HK-2 (cell line): ENCODE results near the gene ERVK3-1.
"Not testable (repeated sequence)": the region's sequence is repeated elsewhere in the genome, so short reads cannot be mapped to it uniquely, and the experiment has no call there.

ENCODE experiments used
- DNase-seq: peaks from one replicate; pipeline ENCODE4 v3.0.0-alpha.2; 2018; ENCODE audit not compliant: unreplicated experiment

The ERVK3-1 gene

DNA sequence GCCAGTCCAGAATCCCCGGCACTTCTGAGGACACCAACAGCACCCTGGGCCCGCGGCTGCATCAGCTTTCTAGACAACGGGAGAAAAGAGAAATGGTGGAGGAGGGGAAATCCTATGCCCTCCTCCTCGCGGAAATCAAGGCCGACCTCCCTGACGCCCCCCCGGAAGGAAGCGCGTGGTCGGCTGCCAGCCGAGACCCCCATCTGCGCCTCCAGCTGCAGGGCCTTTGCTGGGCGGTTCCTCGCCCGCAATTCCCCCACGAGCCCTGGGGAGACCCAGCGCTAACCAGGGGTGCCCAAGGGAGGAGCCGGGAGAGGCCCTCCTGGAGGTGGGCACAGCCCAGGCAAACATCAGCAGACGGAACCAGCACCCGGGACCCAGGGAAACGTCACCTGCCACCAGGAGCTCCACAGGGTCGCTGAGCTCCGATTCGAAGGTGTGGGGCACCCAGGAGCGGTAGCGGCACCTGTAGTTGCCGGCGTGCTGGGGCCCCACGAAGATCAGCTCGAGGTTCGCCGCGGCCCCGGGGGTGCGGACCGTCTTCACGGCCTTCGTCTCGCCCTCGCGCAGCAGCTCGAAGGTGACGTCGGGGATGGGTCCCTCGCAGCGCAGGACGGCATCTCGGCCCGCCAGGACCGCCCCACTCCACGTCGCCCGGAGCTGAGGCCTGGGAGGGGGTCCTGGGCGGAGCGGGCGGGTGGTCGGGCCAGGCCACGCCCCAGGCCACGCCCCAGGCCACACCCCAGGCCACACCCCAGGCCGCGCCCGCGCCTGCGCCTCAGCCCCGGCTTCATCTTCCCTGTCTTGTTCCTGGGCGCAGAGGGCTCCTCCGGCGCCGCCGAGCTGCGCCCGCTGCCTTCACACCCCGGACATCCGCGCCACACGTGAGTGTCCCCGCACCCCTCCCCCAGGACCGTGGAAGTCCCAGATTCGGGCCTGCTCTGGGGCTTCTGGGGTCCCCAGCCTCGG lies 42.1 kb downstream of the ERVK3-1 start:
- DNase-seq, result peak; percentile 78

GRCh38 chr19:58348080-58348479 lies 42.9 kb downstream of the ERVK3-1 start:
- DNase-seq, result not testable (repeated sequence)

DNA sequence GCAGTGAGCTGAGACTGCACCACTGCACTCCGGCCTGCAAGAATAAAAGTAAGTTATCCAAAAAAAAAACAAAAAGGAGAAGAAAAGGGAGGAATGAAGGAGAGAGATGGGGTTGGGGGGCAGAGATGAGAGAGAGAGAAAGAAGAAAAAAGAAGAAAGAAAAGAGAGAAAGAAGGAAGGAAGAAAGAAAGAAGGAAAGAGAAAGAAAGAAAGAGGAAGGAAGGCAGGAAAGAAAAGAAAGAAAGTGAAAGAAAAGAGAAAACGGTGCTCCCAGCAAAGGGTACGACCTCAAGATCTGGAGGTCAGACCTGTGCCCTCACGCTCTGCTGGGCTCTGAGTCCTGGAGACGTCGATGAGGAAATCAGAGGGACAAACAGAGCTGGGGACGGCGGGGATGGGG lies 44.4 kb downstream of the ERVK3-1 start:
- DNase-seq, result no peak

- DNase-seq, result no peak
These were observed 45.1 kb downstream of the ERVK3-1 start for GRCh38 chr19:58350001-58350861.

- DNase-seq, result no peak
These were observed 45.8 kb downstream of the ERVK3-1 start for GRCh38 chr19:58350871-58351557.

DNA sequence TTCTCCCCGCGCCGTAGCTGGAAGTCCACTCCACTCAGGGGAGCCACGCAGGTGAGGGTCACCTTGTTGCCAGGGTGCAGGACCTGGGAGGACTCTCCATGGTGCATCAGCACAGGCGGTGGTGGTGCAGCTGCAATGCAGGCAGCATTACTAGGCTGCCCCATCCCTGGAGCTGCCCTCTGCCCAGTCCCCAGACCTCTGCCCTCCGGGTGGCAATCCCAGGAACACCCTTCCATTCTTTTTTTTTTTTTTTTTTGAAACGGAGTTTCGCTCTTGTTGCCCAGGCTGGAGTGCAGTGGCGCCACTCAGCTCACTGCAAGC lies 46.3 kb downstream of the ERVK3-1 start:
- no peak for DNase-seq

- no peak for DNase-seq
These were observed 47.0 kb downstream of the ERVK3-1 start for GRCh38 chr19:58351990-58352755.

DNA sequence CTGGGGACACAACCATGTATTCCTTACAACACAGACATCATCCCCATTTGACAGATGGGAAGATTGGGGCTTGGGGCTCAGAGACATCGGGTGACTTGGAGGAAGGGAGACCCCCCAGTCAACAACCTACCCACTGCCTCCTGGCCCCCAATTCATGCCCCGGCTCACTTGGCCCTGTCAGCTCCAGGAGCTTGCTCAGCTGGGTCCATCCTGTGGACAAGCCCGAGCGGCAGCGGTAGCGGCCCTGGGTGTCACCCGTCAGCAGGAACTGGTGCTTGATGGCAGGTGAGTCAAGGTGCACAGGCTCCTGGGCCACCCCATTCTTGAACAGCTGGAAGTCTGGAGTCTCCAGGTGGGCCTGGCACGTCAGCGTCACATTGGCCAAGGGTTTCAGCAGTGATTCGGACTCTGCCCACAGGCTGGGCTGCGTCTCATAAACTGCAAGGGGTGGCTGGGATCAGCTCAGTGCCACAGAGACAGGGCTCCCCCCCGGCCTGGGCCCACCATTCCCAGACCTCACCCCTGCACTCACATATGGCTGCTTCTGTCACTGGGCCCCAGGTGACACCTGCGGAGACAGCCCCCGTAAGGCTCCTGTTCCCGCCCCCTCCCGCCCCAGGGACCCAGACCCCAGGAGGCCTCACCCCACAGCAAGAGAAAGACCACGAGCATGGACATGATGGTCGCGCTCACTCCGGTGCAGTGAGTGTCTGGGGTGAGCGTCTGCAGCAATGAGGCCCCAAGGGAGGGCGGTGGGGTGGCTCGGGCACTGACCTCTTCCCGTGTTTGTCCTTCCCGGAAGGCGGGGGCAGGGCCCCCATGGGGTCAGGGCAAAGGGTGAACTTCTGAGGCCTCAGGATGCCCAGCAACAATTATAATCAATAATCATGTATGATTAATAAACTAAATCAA lies 47.8 kb downstream of the ERVK3-1 start, which contains the start of gene A1BG:
A1BG (minus strand) TSS at position 733 of the 912 bp plus-strand sequence; CDS start at position 678, 55 bp downstream.
- DNase-seq, result no peak

- no peak for DNase-seq
These were observed 48.7 kb downstream of the ERVK3-1 start for GRCh38 chr19:58353717-58354477.

DNA sequence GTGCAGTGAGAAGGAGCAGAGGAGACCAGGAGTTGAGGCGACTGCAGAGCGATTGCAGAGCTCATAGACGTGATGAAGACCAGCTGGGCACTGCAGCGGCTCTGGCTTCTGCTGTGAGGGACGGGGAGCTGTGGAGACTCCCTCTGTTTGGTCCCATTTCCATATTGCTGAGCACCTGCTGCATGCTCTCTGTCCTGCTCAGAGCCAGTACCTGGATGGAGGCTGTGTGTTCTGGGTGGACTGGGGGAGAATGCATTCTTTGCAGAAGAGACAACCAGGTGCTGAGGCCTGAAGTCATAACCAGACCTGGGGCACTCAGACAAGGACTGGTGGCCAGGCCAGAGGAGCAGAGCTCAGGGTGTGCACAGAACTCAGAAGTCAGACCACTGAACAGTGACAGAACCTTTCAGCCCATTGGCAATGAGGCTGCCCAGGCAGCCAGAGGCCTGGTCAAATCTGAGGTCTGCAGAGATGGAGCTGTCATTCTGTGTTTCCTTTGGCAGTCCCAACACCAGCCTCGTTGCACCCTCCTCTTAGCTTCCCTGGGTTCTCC lies 49.4 kb downstream of the ERVK3-1 start:
- no peak for DNase-seq

DNA sequence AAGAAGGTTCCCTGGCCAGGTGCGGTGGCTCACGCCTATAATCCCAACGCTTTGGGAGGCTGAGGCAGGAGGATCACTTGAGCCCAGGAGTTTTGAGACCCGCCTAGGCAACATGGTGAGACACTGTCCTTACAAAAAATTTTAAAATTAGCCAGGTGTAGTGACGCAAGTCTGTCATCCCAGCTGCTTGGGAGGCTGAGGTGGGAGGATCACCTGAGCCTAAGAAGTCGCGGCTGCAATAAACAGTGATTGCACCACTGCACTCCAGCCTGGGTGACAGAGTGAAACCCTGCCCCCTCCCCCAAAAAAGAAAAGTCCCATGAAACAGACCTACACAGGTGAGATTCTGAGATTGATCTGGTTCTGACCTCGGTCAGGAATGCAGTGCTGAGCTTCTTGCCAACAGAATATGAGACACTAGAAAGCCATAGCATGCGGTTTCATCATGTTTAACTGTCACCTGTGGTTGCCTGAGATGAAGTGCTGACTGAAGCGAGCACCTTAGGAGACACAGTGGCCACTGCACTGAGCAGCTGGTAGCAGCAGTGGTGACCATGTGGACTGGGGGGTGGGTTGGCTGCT lies 50.1 kb downstream of the ERVK3-1 start:
- no peak for DNase-seq

GRCh38 chr19:58355908-58356765 lies 51.0 kb downstream of the ERVK3-1 start:
- DNase-seq, result no peak

DNA sequence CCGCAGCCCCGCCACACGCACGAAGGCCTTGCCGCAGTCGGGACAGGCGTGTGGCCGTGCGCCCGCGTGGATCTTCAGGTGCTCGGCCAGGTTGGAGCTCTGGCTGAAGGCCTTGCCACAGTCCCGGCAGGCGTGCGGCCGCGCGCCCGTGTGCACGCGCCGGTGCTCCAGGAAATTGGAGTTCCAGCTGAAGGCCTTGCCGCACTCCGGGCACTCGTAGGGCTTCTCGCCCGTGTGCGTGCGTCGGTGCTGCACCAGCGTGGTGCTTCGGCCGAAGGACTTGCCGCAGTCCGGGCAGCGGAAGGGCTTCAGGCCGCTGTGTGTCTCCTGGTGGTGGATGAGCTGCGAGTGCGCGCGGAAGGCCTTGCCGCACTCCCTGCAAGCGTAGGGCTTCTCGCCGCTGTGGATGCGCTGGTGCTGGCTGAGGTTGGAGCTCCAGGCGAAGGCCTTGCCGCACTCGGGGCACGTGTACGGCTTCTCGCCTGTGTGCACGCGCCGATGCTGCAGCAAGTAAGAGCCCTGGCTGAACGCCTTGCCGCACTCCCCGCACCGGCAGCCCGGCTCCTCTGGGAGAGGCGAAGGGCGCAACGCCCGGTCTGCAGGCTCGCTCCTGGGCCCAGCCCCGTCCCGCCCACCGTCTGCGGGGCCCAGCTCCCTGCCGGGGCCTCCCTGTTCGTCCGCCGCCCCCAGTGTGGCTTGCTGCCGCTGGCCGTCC lies 51.7 kb downstream of the ERVK3-1 start:
- DNase-seq, result no peak

DNA sequence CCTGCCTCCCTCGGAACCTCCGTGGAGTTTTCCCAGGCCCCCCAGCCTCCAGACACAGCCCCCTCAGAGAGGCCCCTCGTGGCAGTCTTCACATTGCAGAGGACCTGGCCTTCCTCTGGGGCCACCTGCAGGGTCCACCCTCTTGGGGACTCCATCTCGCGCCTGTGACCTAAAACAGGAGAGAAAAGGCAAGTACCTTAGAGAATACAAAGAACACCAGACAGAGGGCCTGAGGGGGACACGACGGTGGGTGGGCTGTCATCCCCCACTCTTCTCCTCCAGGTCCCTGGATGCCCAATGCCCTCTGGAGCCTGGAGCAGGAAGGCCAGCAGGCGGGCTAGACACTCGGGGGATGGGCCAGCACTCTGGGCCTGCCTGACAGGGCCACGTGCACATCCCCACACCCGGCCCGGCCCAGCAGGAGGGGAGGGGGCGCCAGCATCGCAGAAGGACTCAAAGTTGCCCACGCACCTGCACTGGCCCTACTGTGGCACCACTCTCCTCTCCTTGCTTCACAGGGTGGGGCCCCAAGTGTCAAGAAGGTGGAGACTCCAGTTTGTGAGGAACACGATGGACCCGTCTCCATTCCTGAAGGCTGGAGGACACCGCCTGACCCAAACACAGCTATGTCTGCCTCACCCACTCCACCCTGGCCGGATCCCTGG lies 52.4 kb downstream of the ERVK3-1 start:
- DNase-seq, result no peak

GRCh38 chr19:58361900-58362271 lies 56.7 kb downstream of the ERVK3-1 start:
- peak; percentile 74 for DNase-seq

DNA sequence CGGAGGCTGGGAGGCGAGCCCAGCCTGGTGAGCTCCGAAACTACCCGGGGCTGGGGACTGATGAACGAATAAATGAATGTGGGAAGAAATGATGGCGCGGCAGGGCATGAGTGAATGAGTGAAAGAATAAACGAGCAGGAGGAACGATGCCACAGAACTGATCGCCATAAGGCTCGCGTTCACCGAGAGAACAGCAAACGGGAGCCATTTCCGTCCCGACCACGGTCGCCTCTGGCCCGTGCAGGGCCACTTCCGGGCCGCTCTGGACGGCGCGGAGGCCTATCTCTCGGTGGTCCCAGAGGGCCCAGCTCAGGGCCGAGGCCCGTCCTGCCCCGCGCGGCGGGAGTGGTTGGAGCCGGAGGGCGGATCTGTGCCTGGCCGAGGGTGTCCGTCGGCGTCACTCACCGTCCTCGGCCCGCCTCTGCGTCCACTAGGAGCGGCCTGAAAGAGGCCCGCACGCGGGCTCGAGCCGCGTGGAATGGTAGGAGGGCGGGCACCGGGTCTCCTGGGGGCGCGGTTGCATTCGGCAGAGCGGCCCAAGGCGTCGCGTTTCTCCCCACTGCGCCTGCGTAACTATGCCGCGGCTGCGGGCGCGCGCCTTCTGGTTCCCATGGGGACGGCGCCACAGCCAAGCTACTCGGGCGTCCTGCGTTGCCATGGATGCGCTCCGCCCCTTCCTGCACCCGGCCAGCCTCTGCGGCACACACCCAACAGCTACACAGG lies 57.3 kb downstream of the ERVK3-1 start, which contains the start of gene ZNF497:
ZNF497 (minus strand) TSS at position 480 of the 723 bp plus-strand sequence. CDS start 5,116 bp downstream, outside the sequence.
- peak; percentile 99 for DNase-seq
